ENCODE results near the gene PHLDB3. TPM values are rescaled to one million over a fixed set of nuclear protein-coding genes. Genes with fewer than 3 reads are reported as not detected.

The PHLDB3 gene
- total RNA-seq, 1 donor from 2014 or later, result 13.4 TPM

GRCh38 chr19:43506629-43507028, 2.1 kb upstream of the PHLDB3 start:
- H3K27ac Mint-ChIP-seq (ENCODE audit: unreplicated experiment), result no peak overlapping the region
- H3K27me3 Mint-ChIP-seq (ENCODE audit: low read depth, unreplicated experiment), result peaks cover 10% of the 10 kb centered on the region
- H3K4me1 ChIP-seq (ENCODE audit: insufficient read depth, low read length), result peaks cover 5% of the 10 kb centered on the region
- no peak overlapping the region for H3K9ac ChIP-seq (ENCODE audit: low read length)
- no peaks in the 10 kb centered on the region for H3K9me3 Mint-ChIP-seq (ENCODE audit: unreplicated experiment)
- no peak overlapping the region for H3K27ac ChIP-seq (ENCODE audit: low read depth, low read length)
- H2AFZ ChIP-seq (ENCODE audit: low read depth, low read length), result no peak overlapping the region
- no peak overlapping the region for H3K4me3 ChIP-seq (ENCODE audit: insufficient read depth, low read depth, low read length)
- H3K4me3 Mint-ChIP-seq (ENCODE audit: unreplicated experiment), result no peak overlapping the region
- peaks cover 29% of the 10 kb centered on the region for H3K36me3 Mint-ChIP-seq (ENCODE audit: low read depth, unreplicated experiment)
- no peak for TF ChIP-seq EZH2 (IDR thresholded peaks at IDR 0.05; ENCODE audit: insufficient read depth, low read length)
- no peak for TF ChIP-seq CTCF (IDR thresholded peaks at IDR 0.05; ENCODE audit: insufficient read depth, low read depth, low read length)
- peaks cover 8% of the 10 kb centered on the region for H3K36me3 ChIP-seq (ENCODE audit: insufficient read depth, low read length)
- peaks cover 5% of the 10 kb centered on the region for H3K4me1 Mint-ChIP-seq (ENCODE audit: low read depth, unreplicated experiment)
- FAIRE-seq (no peak), DNase-seq (ENCODE audit: low read depth) (no peak)
- no peaks in the 10 kb centered on the region for H3K79me2 ChIP-seq (ENCODE audit: insufficient read depth, low read length)
- H4K20me1 ChIP-seq (ENCODE audit: insufficient read depth, low read length), result peaks cover 3% of the 10 kb centered on the region
- no peaks in the 10 kb centered on the region for H3K27me3 ChIP-seq (ENCODE audit: insufficient read depth, low read length)
- no peak overlapping the region for H3K4me2 ChIP-seq (ENCODE audit: low read length)
- no peaks in the 10 kb centered on the region for H3K9me3 ChIP-seq (ENCODE audit: insufficient read depth, low read depth, low read length)

GRCh38 chr19:43505941-43506340, 1.4 kb upstream of the PHLDB3 start:
- Histone ChIP-seq H2AFZ (ENCODE audit: low read depth, low read length) (no peak overlapping the region), H3K27me3 (ENCODE audit: insufficient read depth, low read length) (no peaks in the 10 kb centered on the region), H3K36me3 (ENCODE audit: insufficient read depth, low read length) (peaks cover 6% of the 10 kb centered on the region), H3K9ac (ENCODE audit: low read length) (no peak overlapping the region), H3K27ac (ENCODE audit: low read depth, low read length) (no peak overlapping the region), H3K4me1 (ENCODE audit: insufficient read depth, low read length) (peaks cover 5% of the 10 kb centered on the region), H4K20me1 (ENCODE audit: insufficient read depth, low read length) (peaks cover 3% of the 10 kb centered on the region), H3K79me2 (ENCODE audit: insufficient read depth, low read length) (no peaks in the 10 kb centered on the region), H3K4me3 (ENCODE audit: insufficient read depth, low read depth, low read length) (no peak overlapping the region), H3K9me3 (ENCODE audit: insufficient read depth, low read depth, low read length) (no peaks in the 10 kb centered on the region), H3K4me2 (ENCODE audit: low read length) (no peak overlapping the region)
- FAIRE-seq (no peak), DNase-seq (ENCODE audit: low read depth) (no peak)
- no peak overlapping the region for H3K27ac Mint-ChIP-seq (ENCODE audit: unreplicated experiment)
- no peak overlapping the region for H3K4me3 Mint-ChIP-seq (ENCODE audit: unreplicated experiment)
- peaks cover 28% of the 10 kb centered on the region for H3K36me3 Mint-ChIP-seq (ENCODE audit: low read depth, unreplicated experiment)
- TF ChIP-seq CTCF (IDR thresholded peaks at IDR 0.05; ENCODE audit: insufficient read depth, low read depth, low read length) (no peak), EZH2 (IDR thresholded peaks at IDR 0.05; ENCODE audit: insufficient read depth, low read length) (no peak)
- peaks cover 5% of the 10 kb centered on the region for H3K4me1 Mint-ChIP-seq (ENCODE audit: low read depth, unreplicated experiment)
- H3K27me3 Mint-ChIP-seq (ENCODE audit: low read depth, unreplicated experiment), result peaks cover 10% of the 10 kb centered on the region
- no peaks in the 10 kb centered on the region for H3K9me3 Mint-ChIP-seq (ENCODE audit: unreplicated experiment)

GRCh38 chr19:43505186-43505456, 575 bp upstream of the PHLDB3 start:
- H3K36me3 Mint-ChIP-seq (ENCODE audit: low read depth, unreplicated experiment), result peaks cover 28% of the 10 kb centered on the region
- peaks cover 3% of the 10 kb centered on the region for H4K20me1 ChIP-seq (ENCODE audit: insufficient read depth, low read length)
- no peaks in the 10 kb centered on the region for H3K27me3 ChIP-seq (ENCODE audit: insufficient read depth, low read length)
- no peak for DNase-seq (ENCODE audit: low read depth)
- H3K9me3 ChIP-seq (ENCODE audit: insufficient read depth, low read depth, low read length), result no peaks in the 10 kb centered on the region
- no peaks in the 10 kb centered on the region for H3K9me3 Mint-ChIP-seq (ENCODE audit: unreplicated experiment)
- no peaks in the 10 kb centered on the region for H3K79me2 ChIP-seq (ENCODE audit: insufficient read depth, low read length)
- peaks cover 3% of the 10 kb centered on the region for H3K36me3 ChIP-seq (ENCODE audit: insufficient read depth, low read length)
- no peak overlapping the region for H3K4me3 ChIP-seq (ENCODE audit: insufficient read depth, low read depth, low read length)
- H3K4me1 Mint-ChIP-seq (ENCODE audit: low read depth, unreplicated experiment), result peaks cover 5% of the 10 kb centered on the region
- TF ChIP-seq CTCF (IDR thresholded peaks at IDR 0.05; ENCODE audit: insufficient read depth, low read depth, low read length), result no peak
- no peak for TF ChIP-seq EZH2 (IDR thresholded peaks at IDR 0.05; ENCODE audit: insufficient read depth, low read length)
- peaks cover 12% of the 10 kb centered on the region for H3K27me3 Mint-ChIP-seq (ENCODE audit: low read depth, unreplicated experiment)
- FAIRE-seq, result no peak
- no peak overlapping the region for H2AFZ ChIP-seq (ENCODE audit: low read depth, low read length)
- peak overlapping the region; percentile 96 for H3K4me2 ChIP-seq (ENCODE audit: low read length)
- H3K27ac Mint-ChIP-seq (ENCODE audit: unreplicated experiment), result peak overlapping the region; percentile 18
- H3K9ac ChIP-seq (ENCODE audit: low read length), result no peak overlapping the region
- H3K4me1 ChIP-seq (ENCODE audit: insufficient read depth, low read length), result peaks cover 5% of the 10 kb centered on the region
- H3K4me3 Mint-ChIP-seq (ENCODE audit: unreplicated experiment), result peak overlapping the region; percentile 57
- H3K27ac ChIP-seq (ENCODE audit: low read depth, low read length), result no peak overlapping the region

Measured in astrocyte (in vitro differentiated cells and primary cell).